ENCODE data around the gene LRRC37A3.
"Not testable (repeated sequence)": the region's sequence is repeated elsewhere in the genome, so short reads cannot be mapped to it uniquely, and the experiment has no call there.

The LRRC37A3 gene

GRCh38 chr17:64925244-64925643 lies 6.0 kb upstream of the LRRC37A3 start:
- not testable (repeated sequence) for DNase-seq

DNA sequence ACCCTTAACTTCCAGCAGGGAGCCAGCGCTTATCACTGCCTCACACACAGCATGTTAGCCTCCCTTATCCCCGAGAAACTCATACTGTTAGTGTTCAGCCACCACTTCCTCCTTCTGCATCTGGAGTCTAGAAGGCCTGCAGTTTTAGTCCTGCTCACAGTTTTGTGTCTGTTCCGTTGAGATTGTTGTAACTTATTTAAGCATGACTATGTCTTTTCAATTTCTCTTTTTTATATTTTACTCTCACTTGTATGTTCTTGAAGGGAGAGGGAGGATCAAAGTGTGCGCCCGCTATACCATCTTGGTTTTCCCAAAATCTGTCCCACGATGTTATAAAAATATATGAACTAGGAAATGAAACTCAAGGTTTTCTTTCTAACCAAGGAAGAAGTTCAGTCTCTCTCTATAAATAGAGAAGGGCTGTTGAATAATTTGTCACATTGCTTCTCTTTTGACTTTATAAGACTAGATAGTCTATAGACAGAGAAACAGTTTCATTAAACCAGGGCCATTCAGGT lies 3.8 kb upstream of the LRRC37A3 start:
- not testable (repeated sequence) for DNase-seq

DNA sequence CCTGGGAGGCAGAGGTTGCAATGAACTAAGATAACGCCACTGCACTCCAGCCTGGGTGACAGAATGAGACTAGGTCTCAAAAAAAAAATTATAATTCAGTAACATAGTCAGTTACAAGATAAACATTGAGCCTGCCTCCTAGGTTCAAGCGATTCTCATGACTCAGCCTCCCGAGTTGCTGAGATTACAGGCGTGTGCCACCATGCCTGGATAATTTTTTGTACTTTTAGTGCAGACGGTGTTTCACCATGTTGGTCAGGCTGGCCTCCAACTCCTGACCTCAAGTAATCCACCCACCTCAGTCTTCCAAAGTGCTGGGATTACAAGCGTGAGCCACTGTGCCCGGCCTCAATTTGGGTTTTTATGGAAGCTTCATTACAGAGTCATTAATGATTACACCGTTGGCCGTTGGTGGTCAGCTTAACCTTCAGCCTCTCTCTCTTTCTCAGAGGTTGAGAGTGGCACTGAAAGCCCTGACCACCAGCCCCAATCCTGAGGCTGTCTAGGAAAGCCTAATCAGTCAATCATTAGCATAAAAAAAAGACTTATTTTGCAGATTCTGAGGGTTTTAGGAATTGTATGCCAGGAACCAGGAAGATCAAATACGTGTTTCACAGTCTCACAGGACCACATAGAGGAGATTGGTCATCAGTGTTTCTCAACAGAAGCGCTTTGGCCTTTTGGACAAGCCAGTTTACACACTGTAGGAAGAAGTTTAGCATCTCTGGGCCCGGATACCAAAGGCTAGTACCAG lies 1.3 kb upstream of the LRRC37A3 start:
- DNase-seq = no peak

DNA sequence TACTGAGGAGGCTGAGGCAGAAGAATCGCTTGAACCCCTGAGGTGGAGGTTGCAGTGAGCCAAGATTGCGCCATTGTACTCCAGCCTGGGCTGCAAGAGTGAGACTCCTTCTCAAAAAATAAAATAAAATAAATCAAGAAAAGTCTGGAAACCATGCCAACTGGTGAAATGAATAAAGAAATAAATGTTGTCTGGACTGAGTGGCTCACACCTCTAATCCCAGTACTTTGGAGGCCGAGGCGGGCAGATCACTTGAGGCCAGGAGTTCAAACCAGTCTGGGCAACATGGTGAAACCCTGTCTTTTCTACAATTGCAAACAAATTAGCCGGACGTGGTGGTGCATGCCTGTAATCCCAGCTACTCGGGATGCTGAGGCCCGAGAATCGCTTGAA lies 744 bp upstream of the LRRC37A3 start:
- DNase-seq = no peak

- peak in 1 of 4 experiments; percentile 46 for DNase-seq
Measured at GRCh38 chr17:64918842-64919288, 413 bp downstream of the LRRC37A3 start.

GRCh38 chr17:64917540-64917939 lies 1.7 kb downstream of the LRRC37A3 start:
- DNase-seq = not testable (repeated sequence)

GRCh38 chr17:64915244-64915643 lies 4.0 kb downstream of the LRRC37A3 start:
- not testable (repeated sequence) for DNase-seq

DNA sequence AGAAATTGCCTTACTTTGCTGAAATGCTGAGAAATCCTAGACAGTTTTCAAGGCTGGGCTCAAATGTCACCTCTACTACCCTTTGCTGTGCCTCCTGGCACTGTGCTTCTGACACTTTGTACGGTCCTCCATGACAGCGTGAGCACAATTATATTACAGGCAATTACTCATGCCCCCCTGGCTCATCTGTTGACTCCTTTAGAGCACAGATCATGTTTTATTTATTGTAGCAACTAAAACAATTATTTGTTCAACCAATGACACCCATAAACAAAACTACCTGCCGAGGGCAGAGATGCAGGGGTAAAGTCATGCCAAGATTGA lies 9.1 kb downstream of the LRRC37A3 start:
- DNase-seq = not testable (repeated sequence)

GRCh38 chr17:64909511-64910190 lies 9.6 kb downstream of the LRRC37A3 start:
- DNase-seq = not testable (repeated sequence)

- not testable (repeated sequence) for DNase-seq
Measured at GRCh38 chr17:64904069-64904468, 15.2 kb downstream of the LRRC37A3 start.

- DNase-seq = not testable (repeated sequence)
Measured at GRCh38 chr17:64897136-64897535, 22.1 kb downstream of the LRRC37A3 start.

DNA sequence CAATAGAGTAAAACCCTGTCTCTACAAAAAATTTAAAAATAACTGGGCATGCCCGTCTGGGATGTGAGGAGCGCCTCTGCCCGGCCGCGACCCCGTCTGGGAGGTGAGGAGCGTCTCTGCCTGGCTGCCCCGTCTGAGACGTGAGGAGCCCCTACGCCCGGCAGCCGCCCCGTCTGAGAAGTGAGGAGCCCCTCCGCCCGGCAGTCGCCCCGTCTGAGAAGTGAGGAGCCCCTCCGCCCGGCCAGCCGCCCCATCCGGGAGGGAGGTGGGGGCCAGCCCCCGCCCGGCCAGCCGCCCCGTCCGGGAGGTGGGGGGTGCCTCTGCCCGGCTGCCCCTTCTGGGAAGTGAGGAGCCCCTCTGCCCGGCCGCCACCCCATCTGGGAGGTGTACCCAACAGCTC lies 45.1 kb downstream of the LRRC37A3 start:
- not testable (repeated sequence) for DNase-seq

DNA sequence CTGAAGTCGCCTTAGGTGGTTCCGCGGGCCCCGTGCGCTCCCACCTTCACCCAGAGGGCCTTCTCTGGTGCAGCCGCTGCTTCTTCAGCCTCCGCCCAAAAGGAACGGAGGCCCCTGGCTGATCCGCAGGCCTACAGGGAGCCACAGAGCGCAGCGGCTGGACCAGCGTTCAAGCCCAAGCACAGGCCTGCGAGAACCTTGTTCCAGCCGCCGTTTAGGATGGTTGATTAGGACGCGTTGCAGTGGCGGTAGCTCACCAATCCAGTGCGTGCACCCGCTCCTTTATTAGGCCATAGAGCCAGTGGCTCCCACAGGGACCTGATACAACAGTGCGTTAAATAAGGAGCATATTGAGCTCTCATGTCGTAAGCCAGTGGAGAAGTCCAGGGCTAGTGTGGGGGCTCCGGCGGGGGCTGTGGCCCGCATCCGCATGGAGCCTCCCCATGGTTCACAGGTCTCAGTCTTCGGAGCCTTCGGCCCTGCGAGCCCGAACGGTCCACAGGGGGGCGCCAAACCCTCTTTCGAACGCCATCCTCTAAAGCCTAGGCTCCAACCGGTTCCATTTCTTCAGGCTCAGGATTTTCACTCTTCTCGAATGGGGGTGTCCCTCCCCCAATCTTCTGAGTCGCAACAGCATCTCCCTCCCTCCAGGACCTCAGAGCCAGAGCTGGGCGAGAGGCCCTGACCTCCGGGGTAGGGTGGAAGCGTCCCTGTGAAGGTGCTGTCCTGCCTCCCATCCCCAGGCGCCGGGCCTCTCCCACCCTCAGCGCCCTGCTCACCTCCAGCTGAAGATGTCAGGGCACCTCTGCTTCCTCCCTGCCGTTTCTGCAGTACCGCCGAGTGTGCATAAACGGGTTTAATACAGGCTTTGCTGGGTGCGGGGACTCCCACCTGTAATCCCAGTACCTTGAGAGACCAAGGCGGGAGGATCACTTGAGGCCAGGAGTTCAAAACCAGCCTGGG lies 71.5 kb downstream of the LRRC37A3 start:
- peak; percentile 50 to 63 (median 54) for DNase-seq

- not testable (repeated sequence) for DNase-seq
Measured at GRCh38 chr17:64846892-64847291, 72.4 kb downstream of the LRRC37A3 start.

DNA sequence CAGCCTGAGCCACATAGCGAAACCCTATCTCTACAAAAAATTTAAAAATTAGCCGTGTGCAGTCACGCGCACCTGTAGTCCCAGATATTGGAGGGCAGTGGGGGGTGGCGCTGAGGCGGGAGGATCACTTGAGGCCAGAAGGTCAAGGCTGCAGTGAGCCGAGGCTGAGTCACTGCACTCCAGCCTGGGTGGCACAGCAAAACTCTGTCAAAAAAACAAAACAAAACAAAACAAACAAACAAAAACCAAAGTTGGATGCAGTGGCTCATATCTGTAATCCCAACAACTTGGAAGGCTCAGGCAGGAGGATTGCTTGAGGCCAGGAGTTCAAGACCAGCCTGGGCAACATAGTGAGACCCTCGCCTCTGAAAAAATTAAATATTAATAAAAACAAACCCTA lies 75.4 kb downstream of the LRRC37A3 start:
- DNase-seq = not testable (repeated sequence)

GRCh38 chr17:64842900-64843299 lies 76.4 kb downstream of the LRRC37A3 start:
- DNase-seq = not testable (repeated sequence)

DNA sequence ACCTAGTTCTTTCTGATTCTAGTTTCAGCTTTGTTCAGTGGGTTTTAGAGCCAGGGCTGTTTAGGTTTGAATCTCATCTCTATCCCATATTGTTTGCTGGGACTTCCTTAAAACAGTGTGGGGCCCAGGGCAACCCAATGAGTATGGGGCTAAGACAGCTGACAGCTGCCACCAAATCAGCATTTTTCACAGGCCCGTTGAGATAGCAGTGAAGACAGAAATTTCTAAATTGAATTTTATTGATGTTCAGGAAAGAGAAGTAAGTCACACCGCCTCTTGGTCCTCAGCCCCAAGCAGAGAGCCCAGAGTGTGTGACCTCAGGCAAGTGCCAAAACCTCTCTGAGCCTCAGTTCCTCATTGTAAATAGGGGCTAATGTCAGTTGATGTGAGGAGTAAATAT lies 78.3 kb downstream of the LRRC37A3 start:
- DNase-seq = not testable (repeated sequence)

GRCh38 chr17:64838513-64838912 lies 80.8 kb downstream of the LRRC37A3 start:
- DNase-seq = not testable (repeated sequence)

DNA sequence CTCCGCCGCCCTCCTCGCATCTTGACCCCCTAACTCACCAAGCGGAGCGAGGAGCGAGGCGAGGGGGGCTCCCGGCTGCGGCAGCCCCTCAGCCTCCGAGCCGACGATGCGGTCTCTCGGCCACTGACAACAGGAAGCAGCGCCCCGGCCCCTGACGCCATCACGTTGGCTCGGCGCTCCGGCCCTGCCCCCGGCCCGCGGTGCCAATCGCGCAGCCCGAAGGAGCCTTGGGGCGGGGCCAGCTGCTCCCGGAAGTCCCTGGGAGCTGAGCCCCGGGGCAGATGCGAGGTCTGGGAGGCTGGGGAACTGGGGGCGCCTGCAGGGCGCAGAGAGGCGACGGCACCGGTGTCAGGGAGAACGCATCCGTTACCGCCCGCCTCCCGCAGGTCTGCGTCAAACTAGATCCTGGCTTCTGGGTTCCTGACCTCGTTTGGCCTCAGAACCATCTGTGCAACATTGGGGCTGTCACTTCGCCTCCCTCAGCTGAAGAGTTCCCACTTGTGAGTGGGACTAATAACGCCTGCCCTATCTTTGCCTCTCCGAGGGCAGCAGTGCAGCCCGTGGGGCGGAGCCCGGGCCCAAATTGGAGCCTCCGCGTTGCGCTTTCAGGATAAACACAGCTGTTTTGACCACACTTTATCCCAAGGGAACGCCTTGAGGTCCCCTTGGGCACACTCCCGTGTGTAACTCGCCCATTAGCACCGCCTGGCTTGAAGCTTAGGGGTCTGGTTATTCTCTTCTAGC lies 82.1 kb downstream of the LRRC37A3 start:
- peak; percentile 65 to 77 (median 71) for DNase-seq

DNA sequence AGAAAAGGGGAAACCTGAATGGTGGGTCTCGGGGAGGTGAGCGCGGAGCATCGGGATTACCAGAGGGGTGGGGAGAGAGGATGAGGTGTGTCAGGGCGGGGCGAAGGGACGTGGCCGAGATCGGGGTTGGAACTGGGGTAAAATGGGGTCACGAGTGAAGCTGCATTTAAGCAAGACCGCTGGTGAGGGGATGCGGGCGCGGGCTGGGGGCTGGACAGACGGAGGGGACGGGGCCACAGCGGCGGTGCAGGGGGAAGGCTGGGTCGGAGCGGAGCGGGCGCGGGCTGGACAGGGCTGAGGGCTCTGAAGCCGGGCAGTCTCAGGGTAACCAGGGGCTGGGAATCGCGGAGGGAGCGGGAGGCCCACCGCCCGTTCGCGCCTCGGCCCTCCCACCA lies 82.7 kb downstream of the LRRC37A3 start:
- DNase-seq = not testable (repeated sequence)

DNA sequence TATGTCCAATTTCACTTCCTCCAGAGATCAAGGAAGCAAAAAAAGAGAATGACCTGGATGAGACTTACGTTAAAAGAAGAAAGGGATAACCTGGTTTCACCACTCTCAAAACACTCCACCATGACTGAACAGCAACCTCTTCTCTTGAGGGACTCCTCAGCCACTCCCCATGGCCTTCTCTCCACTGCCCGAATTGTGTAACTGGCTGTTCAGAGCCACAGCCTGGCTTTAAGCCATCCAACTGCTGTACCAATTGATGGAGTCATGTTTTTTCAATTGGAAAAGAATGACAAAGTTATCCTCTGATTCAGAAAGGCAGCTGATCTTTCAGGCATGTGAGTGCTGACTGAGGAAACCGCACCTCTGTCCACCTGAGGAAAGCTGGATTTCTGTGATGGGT lies 85.2 kb downstream of the LRRC37A3 start:
- DNase-seq = not testable (repeated sequence)

DNA sequence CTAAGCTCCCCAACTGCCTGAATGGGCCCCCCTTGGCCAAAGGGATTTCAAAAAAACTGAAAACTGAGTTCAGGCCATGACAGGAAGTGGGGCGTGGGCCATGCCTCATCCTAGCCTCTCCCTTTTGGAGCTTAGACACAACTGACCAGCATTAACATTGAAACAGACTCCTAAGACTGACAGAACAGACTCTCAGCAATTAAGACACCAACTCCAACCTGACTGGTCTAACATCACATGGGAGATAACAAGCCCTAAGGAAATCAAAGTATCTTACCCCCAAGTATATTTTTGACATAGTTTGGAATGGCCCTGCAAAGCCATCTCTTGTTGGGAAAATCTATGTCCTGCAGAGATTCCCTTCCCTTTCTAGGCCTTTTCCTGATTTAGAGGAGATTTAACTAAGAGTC lies 88.6 kb downstream of the LRRC37A3 start:
- DNase-seq = not testable (repeated sequence)

All from activated CD4-positive, CD25-positive, alpha-beta regulatory T cell (primary cell).